RWPE1 (cell line): ENCODE measurements around the gene BRSK1.

ENCODE experiments used
- CTCF ChIA-PET: fragments of 350-600 bp; sonication (Branson Sonifier 250); formaldehyde crosslinking; extraction: SDS; loops from one replicate; lab custom pipeline; 2021; lab: Yijun Ruan, JAX
- POLR2A ChIA-PET: fragments of 400-600 bp; formaldehyde crosslinking; extraction: SDS; loops from one replicate; lab custom pipeline; 2020; ENCODE audit warnings: antibody characterized with exemption; ENCODE audit not compliant: low non-redundant PET; lab: Yijun Ruan, JAX
- DNase-seq: peaks from one replicate; pipeline ENCODE4 v3.0.0; 2012; ENCODE audit warnings: low spot score
- H3K27ac ChIP-seq: fragments of 450-650 bp; 2 replicates; pipeline ENCODE4 v1.5.1; 2017
- CTCF ChIP-seq: fragments of 450-650 bp; conservative IDR thresholded peaks from 2 replicates; pipeline ENCODE4 v1.5.1; 2017; ENCODE audit warnings: low read depth, mild to moderate bottlenecking

The BRSK1 gene

GRCh38 chr19:55257461-55258420 is 26.1 kb upstream of the BRSK1 start:
- H3K27ac ChIP-seq, result peak overlapping the region; percentile 99
- TF ChIP-seq CTCF, result no peak
- ChIA-PET POLR2A (interaction anchor here (0.6 kb wide), 1 partner anchor 14 kb away, joined by 3 read pairs; no protein-coding TSS in a partner anchor), CTCF (interaction anchor here (0.7 to 0.9 kb wide), 2 partner anchors 94 to 126 kb away, joined by 3 read pairs; partner anchors contain the start of gene TMEM238)
- peak; percentile 50 for DNase-seq

GRCh38 chr19:55258476-55258827 is 25.3 kb upstream of the BRSK1 start:
- CTCF ChIA-PET, result no interaction called here

GRCh38 chr19:55258828-55259539 is 24.8 kb upstream of the BRSK1 start, which contains the start of gene PPP6R1:
PPP6R1 (minus strand) TSS chr19:55259017; CDS start chr19:55247103, 11,914 bp downstream.
- TF ChIP-seq CTCF, result no peak
- DNase-seq, result peak; percentile 99
- POLR2A ChIA-PET, result interaction anchor here (0.6 to 1.3 kb wide), 6 partner anchors 11 to 154 kb away, joined by 3 to 5 read pairs (median 3); partner anchors contain the start of gene HSPBP1
- H3K27ac ChIP-seq, result peak within 1 kb of the TSS; percentile 99
- CTCF ChIA-PET, result no interaction called here

More at GRCh38 chr19:55258476-55258827, 25.3 kb upstream of the BRSK1 start:
- H3K27ac ChIP-seq, result peak overlapping the region; percentile 99
- no peak for DNase-seq
- POLR2A ChIA-PET, result interaction anchor here (1.0 to 1.3 kb wide), 2 partner anchors 10 to 42 kb away, joined by 3 to 5 read pairs; no protein-coding TSS in a partner anchor
- TF ChIP-seq CTCF, result no peak

- CTCF ChIA-PET, result no interaction called here
- H3K27ac ChIP-seq, result peak overlapping the region; percentile 99
- DNase-seq, result no peak
- POLR2A ChIA-PET, result interaction anchor here (0.6 to 1.3 kb wide), 4 partner anchors 12 to 155 kb away, joined by 3 to 5 read pairs (median 3); partner anchors contain the start of gene HSPBP1
- TF ChIP-seq CTCF, result no peak
Measured at GRCh38 chr19:55259540-55260210, 24.1 kb upstream of the BRSK1 start.

GRCh38 chr19:55261671-55262126 is 22.1 kb upstream of the BRSK1 start:
- ChIA-PET CTCF (interaction anchor here (0.6 to 0.9 kb wide), 2 partner anchors 102 to 122 kb away, joined by 3 read pairs; partner anchors contain the start of gene TMEM238), POLR2A (no interaction called here)
- no peak for TF ChIP-seq CTCF
- peak overlapping the region; percentile 99 for H3K27ac ChIP-seq
- no peak for DNase-seq
